ENCODE data around the gene ASXL2.
"Not testable (repeated sequence)": the region's sequence is repeated elsewhere in the genome, so short reads cannot be mapped to it uniquely, and the experiment has no call there.

ASXL2 gene

DNA sequence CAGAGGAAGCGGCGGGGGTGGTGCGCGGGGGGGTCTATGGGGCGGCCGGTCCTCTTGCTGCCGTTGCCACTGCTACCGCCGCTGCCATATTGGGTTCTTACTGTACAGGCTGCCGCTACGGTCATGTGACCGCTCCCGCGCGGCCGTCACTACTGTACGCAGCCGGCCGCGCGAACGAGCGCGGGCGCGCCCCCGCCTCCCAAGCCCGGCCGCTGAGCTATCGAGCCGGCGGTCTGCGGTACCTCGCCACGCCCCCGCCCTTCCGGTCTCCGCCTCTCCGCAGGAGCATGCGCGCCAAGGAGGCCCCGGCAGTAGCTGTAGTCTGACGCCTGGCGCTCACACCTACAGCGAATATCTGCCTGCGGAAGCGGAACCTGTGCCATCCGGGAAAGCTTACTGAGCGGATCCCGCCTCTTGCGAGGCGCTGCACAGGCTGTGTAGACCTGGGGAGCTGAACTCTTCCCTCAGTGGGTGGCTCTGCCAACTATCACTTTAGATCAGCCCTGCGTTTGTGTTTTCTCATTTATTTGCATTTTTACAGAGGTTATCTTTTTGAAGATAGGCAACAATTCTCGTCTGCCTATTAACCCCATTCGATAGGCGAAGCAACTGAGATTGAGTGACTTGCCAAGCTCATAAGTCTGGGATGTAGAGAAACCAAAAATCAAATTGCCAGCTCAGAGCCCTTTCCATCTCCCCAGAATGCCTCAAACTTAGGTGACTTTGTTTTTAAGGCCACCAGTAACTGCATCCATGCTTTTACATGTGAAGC is at the start of gene ASXL2:
TSS of gene ASXL2 (minus strand) at position 127 of the 772 bp plus-strand sequence. CDS start 265 bp downstream, outside the sequence.
- peak; percentile 98 for DNase-seq

DNA sequence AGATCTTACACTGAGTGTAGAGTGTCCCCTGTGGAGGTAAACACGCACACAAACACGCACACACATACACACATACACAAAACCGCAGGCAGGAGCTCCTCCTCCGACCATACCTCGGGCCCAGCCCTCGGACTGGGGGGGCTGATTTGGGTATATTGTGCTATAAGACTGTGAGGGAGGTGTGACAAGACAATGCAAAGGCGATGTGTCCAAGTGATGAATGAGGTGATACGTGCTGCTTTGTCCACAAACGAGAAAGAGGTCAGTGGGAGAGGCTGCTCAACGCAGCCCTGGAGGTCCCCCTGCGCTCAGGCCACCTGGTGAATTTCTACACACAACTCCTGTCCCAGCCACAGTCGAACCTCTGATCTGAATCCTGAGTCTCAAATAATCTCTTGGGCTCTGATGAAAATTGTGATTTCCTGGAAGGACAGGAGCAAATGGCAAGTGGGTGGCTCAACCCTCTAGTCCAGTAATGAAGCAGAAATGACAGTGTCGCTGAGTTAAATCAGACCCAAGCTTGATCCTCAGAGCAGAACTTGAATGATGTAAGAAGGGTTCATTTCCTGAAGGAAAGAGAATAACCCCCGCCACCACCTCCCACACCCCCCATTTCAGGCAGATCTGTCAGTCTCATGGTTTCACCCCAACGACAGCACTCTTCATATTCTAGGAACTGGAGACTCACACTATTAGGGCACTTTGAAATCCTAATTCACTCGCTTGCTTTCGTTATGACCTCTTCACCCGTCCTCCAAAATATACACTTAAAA is 48.9 kb upstream of the ASXL2 start:
- no peak for DNase-seq

DNA sequence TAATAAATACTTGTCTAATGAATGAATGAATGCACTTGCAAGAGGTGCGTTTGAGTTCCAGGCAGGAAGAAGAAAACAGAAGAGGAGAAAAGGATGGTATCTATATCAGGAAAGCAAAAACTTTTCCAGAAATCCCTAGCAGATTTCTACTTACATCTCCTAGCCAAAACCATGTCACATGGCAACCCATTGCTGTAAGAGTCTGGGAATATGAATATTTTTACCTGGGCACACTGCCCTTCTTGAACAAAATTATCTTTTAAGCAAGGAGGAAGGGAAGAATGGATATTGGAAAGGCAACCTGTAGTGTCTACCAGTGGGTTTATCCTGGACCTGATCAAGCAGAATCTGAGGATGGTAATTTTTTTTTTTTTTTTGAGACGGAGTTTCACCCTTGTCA is 44.2 kb upstream of the ASXL2 start:
- DNase-seq = no peak

DNA sequence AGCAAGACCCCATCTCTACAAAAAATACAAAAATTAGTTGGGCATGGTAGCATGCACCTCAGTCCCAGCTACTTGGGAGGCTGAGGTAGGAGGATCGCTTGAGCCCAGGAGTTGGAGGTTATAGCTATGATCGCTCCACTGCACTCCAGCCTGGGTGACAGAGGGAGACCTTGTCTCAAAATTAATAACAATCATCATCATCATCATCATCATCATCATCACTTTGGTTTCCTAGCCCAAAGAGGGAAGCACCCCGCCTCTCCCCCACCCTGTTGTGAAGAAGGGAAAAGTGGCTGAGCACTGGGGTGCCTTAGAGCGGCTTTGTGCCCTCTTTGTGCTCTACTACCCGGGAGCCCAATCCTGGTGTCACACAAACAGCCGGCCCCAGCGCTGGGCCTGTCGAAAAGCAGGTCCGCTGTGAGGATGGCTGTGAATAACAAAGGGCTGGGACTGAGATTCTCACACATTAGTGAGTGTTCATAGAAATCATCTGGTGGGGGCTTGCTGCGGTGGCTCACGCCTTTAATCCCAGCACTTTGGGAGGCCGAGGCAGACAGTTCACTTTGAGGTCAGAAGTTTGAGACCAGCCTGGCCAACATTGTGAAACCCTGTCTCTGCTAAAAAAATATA is 42.6 kb upstream of the ASXL2 start:
- DNase-seq = no peak

DNA sequence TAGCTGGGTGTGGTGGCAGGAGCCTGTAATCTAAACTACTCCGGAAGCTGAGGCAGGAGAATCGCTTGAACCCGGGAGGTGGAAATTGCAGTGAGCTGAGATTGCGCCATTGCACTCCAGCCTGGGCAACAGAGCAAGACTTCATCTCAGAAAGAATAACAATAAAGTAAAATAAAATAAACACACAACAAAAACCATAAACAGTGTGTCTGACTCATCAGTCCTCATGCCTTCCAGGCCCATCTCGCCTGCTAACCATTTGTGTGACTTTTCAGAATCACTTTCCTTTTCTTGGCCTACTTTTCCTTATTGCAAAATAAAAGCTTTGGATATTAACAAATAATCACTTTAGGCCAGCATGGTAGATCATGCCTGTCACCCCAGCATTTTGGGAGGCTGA is 42.0 kb upstream of the ASXL2 start:
- no peak for DNase-seq

DNA sequence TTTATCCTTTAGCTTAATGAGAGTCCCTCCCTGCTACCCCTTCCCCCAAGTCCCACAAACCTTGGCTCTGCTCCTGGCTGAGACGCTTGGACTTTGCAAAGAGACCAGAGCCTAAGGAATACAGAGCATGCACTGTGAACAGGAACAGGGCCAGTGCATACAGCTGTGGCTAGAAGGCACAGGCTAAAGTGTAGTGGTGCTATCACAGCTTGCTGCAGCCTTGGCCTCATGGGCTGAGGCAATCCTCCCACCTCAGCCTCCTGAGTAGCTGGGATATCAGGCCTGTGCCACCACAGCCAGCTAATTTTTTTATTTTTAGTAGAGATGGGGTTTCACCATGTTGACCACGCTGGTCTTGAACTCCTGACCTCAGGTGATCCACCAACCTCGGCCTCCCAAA is 39.5 kb upstream of the ASXL2 start:
- DNase-seq = no peak

DNA sequence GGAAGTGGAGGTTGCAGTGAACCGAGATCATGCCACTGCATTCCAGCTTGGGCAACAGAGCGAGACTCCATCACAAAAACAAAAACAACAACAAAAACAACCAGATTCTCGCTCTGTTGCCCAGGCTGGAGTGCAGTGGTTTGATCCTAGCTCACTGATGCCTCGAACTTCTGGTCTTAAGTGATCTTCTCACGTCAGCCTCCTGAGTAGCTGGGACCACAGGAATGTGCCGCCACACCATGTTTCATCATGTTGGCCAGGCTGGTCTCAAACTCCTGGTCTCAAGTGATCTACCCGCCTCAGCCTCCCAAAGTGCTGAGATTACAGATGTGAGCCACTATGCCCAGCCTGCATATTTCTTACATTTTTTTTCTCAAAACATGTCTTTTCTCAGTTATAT is 39.1 kb upstream of the ASXL2 start:
- DNase-seq = not testable (repeated sequence)

DNA sequence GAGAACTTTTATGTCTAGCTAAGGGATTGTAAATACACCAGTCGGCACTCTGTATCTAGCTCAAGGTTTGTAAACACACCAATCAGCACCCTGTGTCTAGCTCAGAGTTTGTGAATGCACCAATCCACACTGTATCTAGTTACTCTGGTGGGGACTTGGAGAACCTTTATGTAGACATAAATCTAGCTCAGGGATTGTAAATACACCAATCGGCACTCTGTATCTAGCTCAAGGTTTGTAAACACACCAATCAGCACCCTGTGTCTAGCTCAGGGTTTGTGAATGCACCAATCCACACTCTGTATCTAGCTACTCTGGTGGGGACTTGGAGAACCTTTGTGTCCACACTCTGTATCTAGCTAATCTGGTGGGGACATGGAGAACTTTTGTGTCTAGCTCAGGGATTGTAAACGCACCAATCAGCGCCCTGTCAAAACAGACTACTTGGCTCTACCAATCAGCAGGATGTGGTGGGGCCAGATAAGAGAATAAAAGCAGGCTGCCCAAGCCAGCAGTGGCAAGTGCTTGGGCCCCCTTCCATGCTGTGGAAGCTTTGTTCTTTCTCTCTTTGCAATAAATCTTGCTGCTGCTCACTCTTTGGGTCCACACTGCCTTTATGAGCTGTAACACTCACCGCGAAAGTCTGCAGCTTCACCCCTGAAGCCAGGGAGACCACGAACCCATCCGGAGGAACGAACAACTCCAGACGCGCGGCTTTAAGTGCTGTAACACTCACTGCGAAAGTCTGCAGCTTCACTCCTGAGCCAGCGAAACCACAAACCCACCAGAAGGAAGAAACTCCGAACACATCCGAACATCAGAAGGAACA is 37.9 kb upstream of the ASXL2 start:
- not testable (repeated sequence) for DNase-seq

DNA sequence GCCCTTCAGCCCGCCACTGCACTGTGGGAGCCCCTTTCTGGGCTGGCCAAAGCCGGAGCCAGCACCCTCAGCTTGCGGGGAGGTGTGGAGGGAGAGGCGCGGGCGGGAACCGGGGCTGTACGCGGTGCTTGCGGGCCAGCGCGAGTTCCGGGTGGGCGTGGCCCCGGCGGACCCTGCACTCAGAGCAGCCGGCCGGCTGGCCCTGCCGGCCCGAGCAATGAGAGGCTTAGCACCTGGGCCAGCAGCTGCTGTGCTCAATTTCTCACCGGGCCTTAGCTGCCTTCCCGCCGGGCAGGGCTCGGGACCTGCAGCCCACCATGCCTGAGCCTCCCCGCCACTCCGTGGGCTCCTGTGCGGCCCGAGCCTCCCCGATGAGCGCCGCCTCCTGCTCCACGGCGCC is 37.1 kb upstream of the ASXL2 start:
- not testable (repeated sequence) for DNase-seq

DNA sequence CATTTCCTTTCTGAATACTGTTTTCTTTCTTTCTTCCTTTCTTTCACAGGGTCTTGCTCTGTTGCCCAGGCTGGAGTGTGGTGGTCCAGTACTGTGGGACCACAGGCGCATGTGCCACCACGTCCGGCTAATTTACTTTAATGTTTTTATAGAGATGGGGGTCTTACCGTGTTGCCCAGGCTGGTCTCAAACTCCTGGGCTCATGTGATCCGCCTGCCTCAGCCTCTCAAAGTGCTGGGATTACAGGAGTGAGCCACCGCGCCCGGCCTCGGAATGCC is 35.3 kb upstream of the ASXL2 start:
- DNase-seq = not testable (repeated sequence)

DNA sequence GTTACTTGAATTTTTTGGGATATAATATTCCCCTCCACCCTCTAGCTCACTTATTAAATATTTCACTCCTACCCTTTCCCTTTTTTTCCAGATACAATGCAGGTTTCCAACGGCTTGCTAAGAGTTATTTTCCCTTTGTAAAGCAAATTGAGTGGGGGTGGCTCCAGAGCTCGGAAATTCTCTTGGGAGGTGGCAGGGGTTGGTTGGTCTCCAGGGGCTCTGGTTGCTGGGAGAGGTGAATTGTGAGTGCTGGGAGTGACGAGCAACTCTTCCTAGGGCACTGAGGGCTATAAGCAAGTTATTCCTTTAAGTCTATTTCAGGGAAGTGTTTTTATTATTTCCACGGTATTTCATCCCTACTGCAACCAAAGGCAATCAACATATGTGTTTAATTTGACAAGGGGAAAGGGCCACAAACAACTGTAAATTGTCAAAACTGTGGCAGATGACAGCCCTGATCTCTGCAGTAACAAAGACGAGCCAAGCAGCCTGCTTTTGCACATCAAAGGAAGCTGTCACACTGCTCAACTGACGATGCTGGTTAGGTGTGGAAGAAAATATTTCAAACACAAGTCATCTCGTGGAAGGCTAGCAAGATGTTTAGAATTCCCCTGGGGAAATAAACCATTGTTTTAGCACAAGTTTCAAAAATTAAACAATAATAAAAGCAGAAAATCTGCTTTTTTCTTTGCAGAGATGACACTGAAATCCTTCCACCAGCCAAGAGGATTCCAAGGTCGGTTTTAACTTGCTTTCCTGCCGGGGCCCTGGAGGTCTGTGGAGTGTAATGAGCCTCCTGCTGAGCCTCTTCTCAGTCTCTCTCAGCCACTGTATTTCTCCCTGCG is 34.8 kb upstream of the ASXL2 start:
- DNase-seq = peak; percentile 30

DNA sequence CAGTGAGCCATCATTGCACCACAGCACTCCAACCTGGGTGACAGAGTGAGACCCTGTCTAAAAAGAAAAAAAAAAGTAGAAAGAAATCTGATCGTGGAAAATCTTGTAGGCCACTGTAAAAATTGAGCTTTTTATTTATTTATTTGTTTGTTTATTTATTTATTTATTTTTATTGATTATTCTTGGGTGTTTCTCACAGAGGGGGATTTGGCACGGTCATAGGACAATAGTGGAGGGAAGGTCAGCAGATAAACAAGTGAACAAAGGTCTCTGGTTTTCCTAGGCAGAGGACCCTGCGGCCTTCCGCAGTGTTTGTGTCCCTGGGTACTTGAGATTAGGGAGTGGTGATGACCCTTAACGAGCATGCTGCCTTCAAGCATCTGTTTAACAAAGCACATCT is 31.3 kb upstream of the ASXL2 start:
- DNase-seq = not testable (repeated sequence)

DNA sequence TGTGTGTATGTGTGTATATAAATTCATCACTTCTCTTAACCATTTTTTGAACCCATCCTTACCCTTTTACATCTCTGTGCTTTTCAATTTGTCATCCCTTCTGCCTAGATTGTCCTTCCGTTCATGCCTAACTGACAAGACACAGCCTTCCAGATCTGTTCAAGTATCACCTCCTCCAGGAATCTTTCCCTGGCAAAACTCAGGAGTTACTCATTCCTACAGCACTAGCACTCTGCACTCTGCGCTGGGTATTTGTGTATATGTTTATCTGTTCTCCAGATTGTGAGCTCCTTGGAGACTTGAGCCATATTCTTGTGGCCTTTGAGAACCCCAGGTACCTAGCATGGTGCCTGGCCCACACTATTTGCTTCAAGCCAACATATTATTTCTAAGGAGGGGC is 26.8 kb upstream of the ASXL2 start:
- DNase-seq = no peak

DNA sequence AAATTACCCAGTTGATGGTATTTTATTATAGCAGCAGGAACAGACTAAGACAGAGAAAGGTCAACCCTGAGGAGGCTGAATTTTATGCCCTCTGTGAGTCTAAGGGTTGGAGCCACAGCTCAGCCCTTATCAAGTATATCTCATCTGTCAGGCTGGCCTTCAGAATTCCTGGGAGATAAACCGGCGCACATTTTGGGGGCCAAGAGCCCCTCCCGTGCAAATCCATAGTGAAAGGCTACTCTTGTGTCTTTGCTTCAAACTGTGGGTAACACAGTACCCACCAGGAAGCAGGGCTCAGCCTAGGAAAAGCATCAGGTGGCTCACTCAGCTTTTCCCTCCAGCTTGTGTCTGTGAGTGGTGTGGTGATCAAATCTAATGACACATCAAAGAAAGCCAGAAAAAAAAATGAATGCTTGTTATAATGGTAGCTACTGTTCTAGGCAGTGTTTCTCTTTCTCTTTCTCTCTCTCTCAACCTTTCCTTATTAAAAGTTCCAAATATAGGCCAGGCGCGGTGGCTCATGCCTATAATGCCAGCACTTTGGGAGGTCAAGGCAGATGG is 25.0 kb upstream of the ASXL2 start:
- no peak for DNase-seq

DNA sequence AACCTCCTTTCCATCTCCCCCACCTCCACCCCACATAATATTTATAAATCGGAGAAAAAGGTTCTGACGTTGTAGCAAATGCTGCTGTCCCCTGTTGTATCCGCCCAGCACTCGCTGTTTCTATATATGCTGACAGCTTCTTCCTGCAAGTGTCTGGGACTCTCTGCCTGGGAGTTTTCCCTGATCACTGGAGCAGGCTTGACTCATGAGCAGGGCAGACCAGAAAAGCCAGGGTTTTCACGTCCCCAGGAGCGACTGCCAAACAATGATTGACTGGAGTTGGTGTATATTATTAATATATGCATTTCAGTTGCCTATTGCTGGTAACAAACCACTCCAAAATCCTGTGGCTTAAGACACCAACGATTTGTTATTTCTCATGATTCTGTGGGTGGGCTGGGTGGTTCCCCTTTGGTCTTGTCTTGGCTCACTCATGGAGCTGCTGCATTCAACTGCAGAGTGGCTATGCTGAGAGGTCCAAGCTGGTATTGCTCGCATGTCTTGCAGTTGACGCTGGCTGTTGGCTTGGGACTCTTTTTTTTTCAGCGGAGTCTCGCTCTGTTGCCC is 21.2 kb upstream of the ASXL2 start:
- no peak for DNase-seq

DNA sequence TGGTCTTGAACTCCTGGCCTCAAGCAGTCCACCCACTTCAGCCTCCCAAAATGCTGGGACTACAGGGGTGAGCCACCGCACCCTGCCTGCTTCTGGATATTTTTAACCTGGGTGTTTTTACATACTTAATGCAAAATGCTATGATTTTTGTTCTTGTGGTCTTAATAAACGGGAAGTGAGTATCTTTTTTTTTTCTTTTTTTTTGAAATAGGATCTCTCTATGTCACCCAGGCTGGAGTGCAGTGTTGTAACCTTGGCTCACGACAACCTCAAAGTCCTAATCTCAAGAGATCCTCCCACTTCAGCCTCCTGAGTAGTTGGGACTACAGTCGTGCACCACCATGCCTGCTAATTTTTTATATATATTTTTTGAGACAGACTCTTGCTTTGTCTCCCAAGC is 19.2 kb upstream of the ASXL2 start:
- DNase-seq = no peak

DNA sequence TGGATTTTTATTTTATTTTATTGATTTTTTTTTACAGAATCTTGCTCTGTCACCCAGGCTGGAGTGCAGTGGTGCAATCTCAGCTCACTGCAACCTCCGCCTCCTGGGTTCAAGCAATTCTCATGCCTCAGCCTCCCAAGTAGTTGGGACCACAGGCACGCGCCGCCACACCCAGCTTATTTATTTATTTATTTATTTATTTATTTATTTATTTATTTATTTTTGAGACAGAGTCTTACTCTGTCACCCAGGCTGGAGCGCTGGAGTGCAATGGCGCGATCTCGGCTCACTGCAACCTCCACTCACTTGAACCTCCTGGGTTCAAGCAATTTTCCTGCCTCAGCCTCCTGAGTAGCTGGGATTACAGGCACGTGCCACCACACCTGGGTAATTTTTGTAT is 18.0 kb upstream of the ASXL2 start:
- not testable (repeated sequence) for DNase-seq

DNA sequence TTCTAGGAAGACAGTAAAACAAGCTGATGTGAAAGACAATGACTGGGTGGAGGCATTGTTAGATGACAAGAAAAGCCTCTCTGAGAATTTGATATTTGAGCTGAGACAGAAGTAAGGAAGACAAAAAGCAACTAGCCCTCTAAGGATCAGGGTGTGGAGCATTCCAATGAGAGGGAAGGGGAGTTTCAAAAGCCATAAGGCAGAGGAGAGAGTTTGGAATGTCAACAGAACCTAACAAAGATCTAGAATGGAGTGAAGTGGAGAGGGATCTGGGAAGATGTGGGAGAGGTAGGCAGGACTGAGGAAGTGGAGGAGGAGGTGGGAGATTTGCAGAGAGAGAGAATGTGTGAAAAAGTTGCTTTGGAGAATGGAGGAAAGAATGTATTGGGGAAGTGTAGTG is 17.3 kb upstream of the ASXL2 start:
- no peak for DNase-seq

DNA sequence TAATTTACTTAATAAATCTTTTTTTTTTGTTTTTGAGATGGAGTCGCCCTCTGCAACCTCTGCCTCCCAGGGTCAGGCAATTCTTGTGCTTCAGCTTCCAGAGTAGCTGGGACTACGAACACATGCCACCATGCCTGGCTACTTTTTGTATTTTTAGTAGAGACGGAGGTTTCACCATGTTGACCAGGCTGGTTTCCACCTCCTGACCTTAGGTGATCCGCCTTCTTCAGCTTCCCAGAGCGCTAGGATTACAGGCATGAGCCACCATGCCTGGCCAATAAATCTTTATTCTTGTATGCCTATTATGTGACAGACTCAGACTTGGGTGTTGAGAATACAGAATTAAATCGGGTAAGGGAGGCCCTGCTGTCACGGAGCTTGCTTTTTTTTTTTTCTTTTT is 16.7 kb upstream of the ASXL2 start:
- no peak for DNase-seq

DNA sequence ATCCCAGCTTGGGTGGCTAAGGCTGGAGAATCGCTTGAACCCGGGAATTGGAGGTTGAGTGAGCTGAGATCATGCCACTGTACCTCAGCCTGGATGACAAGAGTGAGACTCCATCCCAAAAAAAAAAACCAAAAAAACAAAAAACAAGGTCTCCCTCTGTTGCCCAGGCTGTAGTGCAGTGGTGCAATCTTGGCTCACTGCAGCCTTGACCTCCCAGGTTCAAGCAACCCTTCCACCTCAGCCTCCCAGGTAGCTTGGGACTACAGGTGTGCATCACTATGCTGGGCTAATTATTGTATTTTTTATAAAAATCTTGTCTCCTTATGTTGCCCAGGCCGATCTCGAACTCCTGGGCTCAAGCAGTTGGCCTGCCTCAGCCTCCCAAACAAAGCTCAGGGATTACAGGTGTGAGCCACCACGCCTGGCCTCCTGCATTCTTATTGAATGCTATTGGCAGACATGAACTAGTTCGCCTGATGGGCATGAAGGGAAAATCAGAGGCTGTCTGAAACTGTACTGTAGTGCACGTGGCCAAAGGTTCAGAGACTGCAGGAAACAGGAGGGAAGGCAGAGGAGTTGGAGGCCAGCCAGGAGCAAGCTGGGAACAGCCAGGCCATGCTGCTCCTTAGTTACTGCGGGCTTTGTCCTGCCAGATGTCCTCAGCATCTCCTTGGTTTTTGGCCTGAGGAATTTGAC is 16.0 kb upstream of the ASXL2 start:
- DNase-seq = no peak

DNA sequence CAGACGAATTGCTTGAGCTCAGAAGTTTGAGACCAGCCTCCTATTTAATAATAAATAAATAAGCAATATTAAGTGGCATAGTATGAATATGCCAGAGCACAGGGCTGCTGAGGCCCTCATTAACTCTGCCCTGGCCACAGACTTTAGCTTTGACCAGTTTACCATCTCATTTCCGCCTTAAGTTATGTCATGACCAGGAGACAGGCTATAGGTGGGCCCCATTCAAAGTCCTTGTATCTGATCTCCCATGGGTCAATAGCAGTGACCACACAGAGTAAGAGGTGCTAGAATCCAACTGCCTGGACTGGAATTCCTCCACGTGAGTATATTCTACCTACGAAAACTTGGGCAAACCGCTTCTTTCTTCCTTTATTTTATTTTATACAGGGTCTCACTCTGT is 13.4 kb upstream of the ASXL2 start:
- no peak for DNase-seq
